K562 (cell line): ENCODE results near the gene RASD2. TPM values are rescaled to one million over a fixed set of nuclear protein-coding genes. Genes with fewer than 3 reads are reported as not detected.

Source experiments
- ATAC-seq: fragments of 200-7000 bp; cut with Tn5 transposase; 3 replicates; pipeline ENCODE4 v1.9.1; 2020; ENCODE audit warnings: moderate library complexity
- BruUV-seq: library from RNA; stranded (reverse); fragments of 400-500 nt; replicated peaks from 2 replicates; lab custom pipeline; 2021; lab: Mats Ljungman, UMichigan
- CTCF ChIA-PET: fragments of 300-600 bp; formaldehyde crosslinking; extraction: SDS; loops from one replicate; lab custom pipeline; 2021; ENCODE audit warnings: low intra/inter-chr PET ratio; lab: Yijun Ruan, JAX
- POLR2A ChIA-PET: fragments of 300-600, 350-650 bp; sonication (Branson Sonifier 250); formaldehyde crosslinking; extraction: SDS; loops from one replicate; lab custom pipeline; 2021; ENCODE audit warnings: antibody characterized with exemption, inconsistent platforms; lab: Yijun Ruan, JAX
- DNase-seq, 4 experiments: peaks; one replicate each; pipeline versions ENCODE4 v3.0.0 to v3.0.0-alpha.2; 2011 to 2018; ENCODE audit warnings: low spot score in 3 of 4, mixed read lengths in 3 of 4; ENCODE audit errors: extremely low read depth in 1 of 4
- FAIRE-seq: peaks from 2 replicates; lab custom pipeline; 2011; peaks lifted over from hg19 to GRCh38; lab: Jason Lieb, UNC
- H2AFZ ChIP-seq: 2 replicates; pipeline ENCODE4 v1.6.0; 2011; ENCODE audit warnings: low read depth, low read length, control low read depth, inconsistent platforms
- H3K27ac ChIP-seq: fragments of 200-600 bp; 3 replicates; pipeline ENCODE4 v1.8.0; 2011; ENCODE audit warnings: low read depth, mild to moderate bottlenecking, control low read depth, inconsistent platforms, low read length, moderate library complexity, mixed read lengths; ENCODE audit errors: extremely low read depth
- H3K27me3 ChIP-seq, 2 experiments: fragments of 300-600 bp in 1 of 2; 2 replicates in 1 of 2; 3 replicates in 1 of 2; pipeline versions ENCODE4 v1.6.0 to v1.8.0; 2011; ENCODE audit warnings: inconsistent platforms in 2 of 2, low read length in 2 of 2, mild to moderate bottlenecking in 1 of 2, mixed read lengths in 1 of 2, moderate library complexity in 1 of 2; ENCODE audit not compliant: control insufficient read depth in 2 of 2, insufficient read depth in 2 of 2
- H3K36me3 ChIP-seq: fragments of 300-600 bp; 3 replicates; pipeline ENCODE4 v1.8.0; 2011; ENCODE audit warnings: mild to moderate bottlenecking, low read length, inconsistent platforms; ENCODE audit not compliant: control insufficient read depth, insufficient read depth
- H3K4me1 ChIP-seq, 2 experiments: fragments of 200-600 bp in 1 of 2; replicated peaks in 1 of 2; 2 replicates in 1 of 2; 3 replicates in 1 of 2; pipeline versions ENCODE4 v1.5.1 to v1.8.0; 2011; ENCODE audit warnings: inconsistent platforms in 2 of 2, low read length in 2 of 2, mild to moderate bottlenecking in 1 of 2, mixed read lengths in 1 of 2, moderate library complexity in 1 of 2; ENCODE audit not compliant: control insufficient read depth in 2 of 2, insufficient read depth in 2 of 2
- H3K4me2 ChIP-seq: 2 replicates; pipeline ENCODE4 v1.6.1; 2011; ENCODE audit warnings: low read length, control low read depth, inconsistent platforms, mixed read lengths; ENCODE audit not compliant: insufficient read depth
- H3K4me3 ChIP-seq: fragments of 200-600 bp; sonication (generic), shearing (Covaris generic); 2 replicates; pipeline ENCODE4 v1.5.1; 2016; ENCODE audit warnings: control low read depth, inconsistent platforms
- H3K79me2 ChIP-seq: fragments of 200-600 bp; 3 replicates; pipeline ENCODE4 v1.8.0; 2011; ENCODE audit warnings: low read length, inconsistent platforms; ENCODE audit not compliant: control insufficient read depth, insufficient read depth
- H3K9ac ChIP-seq, 2 experiments: 2 replicates each; pipeline versions ENCODE4 v1.6.0 to v1.6.1; 2011; ENCODE audit warnings: low read depth in 2 of 2, low read length in 2 of 2, control low read depth in 1 of 2, inconsistent platforms in 1 of 2, mild to moderate bottlenecking in 1 of 2, mixed read lengths in 1 of 2; ENCODE audit not compliant: insufficient read depth in 1 of 2
- H3K9me1 ChIP-seq: one replicate; pipeline ENCODE4 v1.6.0; 2011; ENCODE audit warnings: inconsistent platforms, mild to moderate bottlenecking, low read length, moderate library complexity; ENCODE audit not compliant: control insufficient read depth, insufficient read depth
- H3K9me3 ChIP-seq: replicated peaks from 2 replicates; pipeline ENCODE4 v1.5.1; 2011; ENCODE audit warnings: low read depth, low read length, inconsistent platforms; ENCODE audit not compliant: control insufficient read depth, insufficient read depth
- H4K20me1 ChIP-seq: replicated peaks from 2 replicates; pipeline ENCODE4 v1.6.1; 2011; ENCODE audit warnings: low read length, inconsistent platforms, mixed read lengths; ENCODE audit not compliant: control insufficient read depth, insufficient read depth
- BRF2 ChIP-seq: IDR thresholded peaks from 3 replicates; pipeline ENCODE4 v1.6.1; 2011; ENCODE audit warnings: borderline replicate concordance, mild to moderate bottlenecking; ENCODE audit not compliant: insufficient read length, insufficient read depth
- CEBPG ChIP-seq, 3 experiments: fragments of 200-800 bp in 1 of 3; sonication (Bioruptor generic) in 1 of 3; sonication (generic) in 1 of 3; formaldehyde crosslinking in 1 of 3; IDR thresholded peaks in 2 of 3; conservative IDR thresholded peaks in 1 of 3; 2 replicates each; pipeline versions ENCODE4 v1.6.1 to v1.8.0; 2016 to 2022; ENCODE audit warnings: missing compliant biosample characterization in 2 of 3, missing genetic modification characterization in 2 of 3, mild to moderate bottlenecking in 1 of 3, missing genetic modification reagents in 1 of 3
- FOSL1 ChIP-seq: fragments of 200-800 bp; sonication (Bioruptor generic); conservative IDR thresholded peaks from 2 replicates; pipeline ENCODE4 v1.6.1; 2016; ENCODE audit warnings: missing genetic modification characterization, missing compliant biosample characterization
- PHF21A ChIP-seq: fragments of 450-650 bp; IDR thresholded peaks from 2 replicates; pipeline ENCODE4 v1.6.1; 2017; ENCODE audit warnings: low read depth, borderline replicate concordance
- ZNF695 ChIP-seq: fragments of 450-650 bp; formaldehyde crosslinking; IDR thresholded peaks from 2 replicates; pipeline ENCODE4 v1.4.0; 2020; ENCODE audit warnings: mild to moderate bottlenecking, moderate library complexity
- ZNF766 ChIP-seq: fragments of 200-800 bp; sonication (Bioruptor generic); conservative IDR thresholded peaks from 2 replicates; pipeline ENCODE4 v1.6.1; 2016; ENCODE audit warnings: missing genetic modification characterization, missing compliant biosample characterization
- WGBS: fragments of 100-300 bp; shearing (Covaris generic); methylation state at CpG from one replicate; pipeline ENCODE4 v1.1.6; 2016; ENCODE audit warnings: low coverage, mixed read lengths; ENCODE audit not compliant: insufficient coverage; ENCODE audit errors: missing lambda C conversion rate; 5-methylcytosine and 5-hydroxymethylcytosine counted together
- in situ Hi-C: fragments of 300-500 bp; cut with MboI; formaldehyde crosslinking; loops from 4 replicates; pipeline ENCODE4 v1.15.0; 2018; ENCODE audit warnings: inconsistent platforms, mixed read lengths
- intact Hi-C: fragments of 100-400 bp; cut with micrococcal nuclease; formaldehyde crosslinking; loops from 2 replicates; pipeline ENCODE4 v1.14.2; 2022
- polyA plus RNA-seq, 8 experiments: library from polyadenylated mRNA; depleted of rRNA in 4 of 8; stranded (reverse) in 5 of 8; unstranded in 3 of 8; fragments of >200 nt; fragmentation: Nextera tagmentation in 2 of 8; fragmentation: Illumina TruSeq in 1 of 8; extraction: Ambion mirVana in 2 of 8; extraction: Trizol in 1 of 8; gene quantifications; 2 replicates each; pipeline versions ENCODE4 v1.2.1 to v1.2.3, GENCODE V29; 2011 to 2014; ENCODE audit warnings: inconsistent platforms in 1 of 8, missing spikeins in 1 of 8
- total RNA-seq, 7 experiments: library from RNA; depleted of rRNA in 6 of 7; stranded (reverse); fragments of >200 nt in 6 of 7; fragmentation: Illumina TruSeq in 2 of 7; extraction: Trizol in 2 of 7; gene quantifications; 2 replicates each; pipeline versions ENCODE4 v1.2.1 to v1.2.3, GENCODE V29; 2011 to 2021; ENCODE audit warnings: low replicate concordance in 1 of 7
- TF ChIP-seq, protein P1 (sequence below): sonication (generic); formaldehyde crosslinking; IDR thresholded peaks from 2 replicates; pipeline ENCODE4 v1.9.0; 2022; ENCODE audit warnings: mild to moderate bottlenecking, missing genetic modification reagents

Gene RASD2
- total and polyA plus RNA-seq, 9 of the 15 experiments (the other 6 are each of a cell fraction or from before 2014, with no cell fraction given) = 0.05 TPM; not detected in 8

- no peak for FAIRE-seq
- ChIA-PET POLR2A (no interaction called here), CTCF (no interaction called here)
- Histone ChIP-seq H3K9me1 (no peaks in the 10 kb centered on the region), H3K4me3 (no peak overlapping the region), H3K9me3 (0 out of 2 replicates have a peak, but pooled peaks cover 1% of the 10 kb centered on the region), H4K20me1 (no peaks in the 10 kb centered on the region), H3K79me2 (no peaks in the 10 kb centered on the region), H3K36me3 (no peaks in the 10 kb centered on the region), H3K9ac (no peak overlapping the region), H2AFZ (no peak overlapping the region), H3K4me1 (peaks cover 0 to 4% of the 10 kb centered on the region in 2 experiments; a peak in 2 of 5 replicates), H3K27ac (no peak overlapping the region), H3K27me3 (peaks cover 3 to 26% of the 10 kb centered on the region in 2 experiments; a peak in 4 of 5 replicates), H3K4me2 (no peak overlapping the region)
- in situ Hi-C loops = no loop called here
- intact Hi-C loops = no loop called here
- TF ChIP-seq FOSL1 (tag) = peak; percentile 66
- TF ChIP-seq, protein P1, sequence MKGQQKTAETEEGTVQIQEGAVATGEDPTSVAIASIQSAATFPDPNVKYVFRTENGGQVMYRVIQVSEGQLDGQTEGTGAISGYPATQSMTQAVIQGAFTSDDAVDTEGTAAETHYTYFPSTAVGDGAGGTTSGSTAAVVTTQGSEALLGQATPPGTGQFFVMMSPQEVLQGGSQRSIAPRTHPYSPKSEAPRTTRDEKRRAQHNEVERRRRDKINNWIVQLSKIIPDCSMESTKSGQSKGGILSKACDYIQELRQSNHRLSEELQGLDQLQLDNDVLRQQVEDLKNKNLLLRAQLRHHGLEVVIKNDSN = peak; percentile 30; the same call in 1 of the 2 replicates
- no peak for TF ChIP-seq ZNF695 (CRISPR knock-in tag)
- no peak for TF ChIP-seq PHF21A
- 0 out of 2 replicates have a peak, but pooled peaks have one; percentile 35 for TF ChIP-seq ZNF766 (CRISPR knock-in tag)
- no peak for TF ChIP-seq BRF2
- TF ChIP-seq CEBPG (CRISPR knock-in tag; IDR thresholded peaks at IDR 0.05) = no peak
- TF ChIP-seq CEBPG (tag; conservative IDR thresholded peaks at IDR 0.05 in 1 of 2, IDR thresholded peaks at IDR 0.05 in 1 of 2) = peak; percentile 40 to 47; a peak in 1 of 4 replicates
- BruUV-seq = no TSS peak
- ATAC-seq = no peak
- no peak for DNase-seq
- 18% methylated on average over 6 of the region's 9 CpGs for WGBS
Measured at GRCh38 chr22:35601743-35602615, 61.3 kb downstream of the RASD2 start.

Other genes starting within 250 kb of the RASD2 start
- 12.0 and 14.8 TPM in 2 replicates for gene TOM1, start 240.9 kb upstream of the RASD2 start, total RNA-seq (2014; rRNA removed)
- gene TOM1, start 240.9 kb upstream of the RASD2 start, total RNA-seq (2014; rRNA removed; fragmentation: Illumina TruSeq; extraction: Trizol) = 5.9 and 6.3 TPM in 2 replicates
- gene TOM1, start 240.9 kb upstream of the RASD2 start, total RNA-seq (2015; rRNA removed; fragmentation: Illumina TruSeq; extraction: Trizol) = 9.9 and 10.3 TPM in 2 replicates
- 12.6 and 13.7 TPM in 2 replicates for gene TOM1, start 240.9 kb upstream of the RASD2 start, total RNA-seq (2021)
- gene TOM1, start 240.9 kb upstream of the RASD2 start, polyA plus RNA-seq (2011; rRNA removed) = 18.2 and 24.5 TPM in 2 replicates
- gene TOM1, start 240.9 kb upstream of the RASD2 start, polyA plus RNA-seq (2014; fragmentation: Illumina TruSeq; extraction: Trizol) = 17.9 and 20.6 TPM in 2 replicates
- gene TOM1, start 240.9 kb upstream of the RASD2 start, polyA plus RNA-seq (2014; fragmentation: Nextera tagmentation; extraction: Ambion mirVana) = 1 to 10 TPM in 1 of 2 experiments, under 1 TPM in 1; 0.64 to 1.2 TPM
- gene TOM1, start 240.9 kb upstream of the RASD2 start, polyA plus RNA-seq (2014; rRNA removed) = 13.1 and 13.9 TPM in 2 replicates
- gene HMOX1, start 159.7 kb upstream of the RASD2 start, total RNA-seq (2014; rRNA removed) = not detected in 2 replicates
- not detected in 2 replicates for gene HMOX1, start 159.7 kb upstream of the RASD2 start, total RNA-seq (2014; rRNA removed; fragmentation: Illumina TruSeq; extraction: Trizol)
- gene HMOX1, start 159.7 kb upstream of the RASD2 start, total RNA-seq (2015; rRNA removed; fragmentation: Illumina TruSeq; extraction: Trizol) = not detected in 2 replicates
- gene HMOX1, start 159.7 kb upstream of the RASD2 start, total RNA-seq (2021) = 0.20 TPM in 1 of 2 replicates, not detected in the other
- 0.05 TPM in 1 of 2 replicates, not detected in the other for gene HMOX1, start 159.7 kb upstream of the RASD2 start, polyA plus RNA-seq (2011; rRNA removed)
- gene HMOX1, start 159.7 kb upstream of the RASD2 start, polyA plus RNA-seq (2014; fragmentation: Illumina TruSeq; extraction: Trizol) = not detected in 2 replicates
- not detected for gene HMOX1, start 159.7 kb upstream of the RASD2 start, polyA plus RNA-seq (2014; fragmentation: Nextera tagmentation; extraction: Ambion mirVana)
- not detected in 2 replicates for gene HMOX1, start 159.7 kb upstream of the RASD2 start, polyA plus RNA-seq (2014; rRNA removed)
- gene MCM5, start 140.7 kb upstream of the RASD2 start, total RNA-seq (2014; rRNA removed) = 102 and 119 TPM in 2 replicates
- 35.3 and 53.6 TPM in 2 replicates for gene MCM5, start 140.7 kb upstream of the RASD2 start, total RNA-seq (2014; rRNA removed; fragmentation: Illumina TruSeq; extraction: Trizol)
- gene MCM5, start 140.7 kb upstream of the RASD2 start, total RNA-seq (2015; rRNA removed; fragmentation: Illumina TruSeq; extraction: Trizol) = 64.2 and 66.9 TPM in 2 replicates
- 173 and 180 TPM in 2 replicates for gene MCM5, start 140.7 kb upstream of the RASD2 start, total RNA-seq (2021)
- 66.1 and 116 TPM in 2 replicates for gene MCM5, start 140.7 kb upstream of the RASD2 start, polyA plus RNA-seq (2011; rRNA removed)
- 65.1 and 91.4 TPM in 2 replicates for gene MCM5, start 140.7 kb upstream of the RASD2 start, polyA plus RNA-seq (2014; fragmentation: Illumina TruSeq; extraction: Trizol)
- 10 to 100 TPM in 1 of 2 experiments, 1 to 10 TPM in 1; 5.6 to 11.8 TPM for gene MCM5, start 140.7 kb upstream of the RASD2 start, polyA plus RNA-seq (2014; fragmentation: Nextera tagmentation; extraction: Ambion mirVana)
- 72.4 and 73.5 TPM in 2 replicates for gene MCM5, start 140.7 kb upstream of the RASD2 start, polyA plus RNA-seq (2014; rRNA removed)
- gene MB, start 76.5 kb downstream of the RASD2 start, total RNA-seq (2014; rRNA removed) = not detected in 2 replicates
- gene MB, start 76.5 kb downstream of the RASD2 start, total RNA-seq (2014; rRNA removed; fragmentation: Illumina TruSeq; extraction: Trizol) = not detected in 2 replicates
- gene MB, start 76.5 kb downstream of the RASD2 start, total RNA-seq (2015; rRNA removed; fragmentation: Illumina TruSeq; extraction: Trizol) = not detected in 2 replicates
- gene MB, start 76.5 kb downstream of the RASD2 start, total RNA-seq (2021) = not detected in 2 replicates
- gene MB, start 76.5 kb downstream of the RASD2 start, polyA plus RNA-seq (2011; rRNA removed) = not detected in 2 replicates
- gene MB, start 76.5 kb downstream of the RASD2 start, polyA plus RNA-seq (2014; fragmentation: Illumina TruSeq; extraction: Trizol) = not detected in 2 replicates
- gene MB, start 76.5 kb downstream of the RASD2 start, polyA plus RNA-seq (2014; fragmentation: Nextera tagmentation; extraction: Ambion mirVana) = not detected
- not detected in 2 replicates for gene MB, start 76.5 kb downstream of the RASD2 start, polyA plus RNA-seq (2014; rRNA removed)
- gene APOL6, start 107.6 kb downstream of the RASD2 start, total RNA-seq (2014; rRNA removed) = 0.73 and 0.82 TPM in 2 replicates
- gene APOL6, start 107.6 kb downstream of the RASD2 start, total RNA-seq (2014; rRNA removed; fragmentation: Illumina TruSeq; extraction: Trizol) = 1.2 and 1.3 TPM in 2 replicates
- gene APOL6, start 107.6 kb downstream of the RASD2 start, total RNA-seq (2015; rRNA removed; fragmentation: Illumina TruSeq; extraction: Trizol) = 1.2 TPM in 2 replicates
- 1.1 TPM in 2 replicates for gene APOL6, start 107.6 kb downstream of the RASD2 start, total RNA-seq (2021)
- 0.24 and 0.32 TPM in 2 replicates for gene APOL6, start 107.6 kb downstream of the RASD2 start, polyA plus RNA-seq (2011; rRNA removed)
- 0.53 and 0.70 TPM in 2 replicates for gene APOL6, start 107.6 kb downstream of the RASD2 start, polyA plus RNA-seq (2014; fragmentation: Illumina TruSeq; extraction: Trizol)
- gene APOL6, start 107.6 kb downstream of the RASD2 start, polyA plus RNA-seq (2014; fragmentation: Nextera tagmentation; extraction: Ambion mirVana) = under 1 TPM; 0.29 to 0.39 TPM
- gene APOL6, start 107.6 kb downstream of the RASD2 start, polyA plus RNA-seq (2014; rRNA removed) = 0.42 and 0.45 TPM in 2 replicates
- not detected in 2 replicates for gene APOL5, start 177.0 kb downstream of the RASD2 start, total RNA-seq (2014; rRNA removed)
- gene APOL5, start 177.0 kb downstream of the RASD2 start, total RNA-seq (2014; rRNA removed; fragmentation: Illumina TruSeq; extraction: Trizol) = not detected in 2 replicates
- gene APOL5, start 177.0 kb downstream of the RASD2 start, total RNA-seq (2015; rRNA removed; fragmentation: Illumina TruSeq; extraction: Trizol) = not detected in 2 replicates
- gene APOL5, start 177.0 kb downstream of the RASD2 start, total RNA-seq (2021) = not detected in 2 replicates
- gene APOL5, start 177.0 kb downstream of the RASD2 start, polyA plus RNA-seq (2011; rRNA removed) = not detected in 2 replicates
- gene APOL5, start 177.0 kb downstream of the RASD2 start, polyA plus RNA-seq (2014; fragmentation: Illumina TruSeq; extraction: Trizol) = not detected in 2 replicates
- gene APOL5, start 177.0 kb downstream of the RASD2 start, polyA plus RNA-seq (2014; fragmentation: Nextera tagmentation; extraction: Ambion mirVana) = not detected
- gene APOL5, start 177.0 kb downstream of the RASD2 start, polyA plus RNA-seq (2014; rRNA removed) = not detected in 2 replicates